GM06990 (cell line): ENCODE measurements around the gene SLC22A31.

ENCODE experiments used
- DNase-seq: peaks from one replicate; pipeline ENCODE4 v3.0.0-alpha.2; 2011; ENCODE audit not compliant: insufficient read length; ENCODE audit errors: extremely low read depth
- H3K27me3 ChIP-seq: replicated peaks from 2 replicates; pipeline ENCODE4 v1.6.0; 2011; ENCODE audit warnings: low read length; ENCODE audit not compliant: control insufficient read depth, insufficient read depth
- H3K36me3 ChIP-seq: 2 replicates; pipeline ENCODE4 v1.5.1; 2011; ENCODE audit warnings: low read length; ENCODE audit not compliant: control insufficient read depth, insufficient read depth
- H3K4me3 ChIP-seq: replicated peaks from 2 replicates; pipeline ENCODE4 v1.5.1; 2011; ENCODE audit warnings: low read depth, mild to moderate bottlenecking, control low read depth, low read length
- TF ChIP-seq, protein P1 (sequence below): IDR thresholded peaks from 2 replicates; pipeline ENCODE4 v1.5.1; 2011; ENCODE audit warnings: low read length, control low read depth, mild to moderate bottlenecking, inconsistent platforms; ENCODE audit not compliant: insufficient read depth, poor library complexity, severe bottlenecking

The SLC22A31 gene

DNA sequence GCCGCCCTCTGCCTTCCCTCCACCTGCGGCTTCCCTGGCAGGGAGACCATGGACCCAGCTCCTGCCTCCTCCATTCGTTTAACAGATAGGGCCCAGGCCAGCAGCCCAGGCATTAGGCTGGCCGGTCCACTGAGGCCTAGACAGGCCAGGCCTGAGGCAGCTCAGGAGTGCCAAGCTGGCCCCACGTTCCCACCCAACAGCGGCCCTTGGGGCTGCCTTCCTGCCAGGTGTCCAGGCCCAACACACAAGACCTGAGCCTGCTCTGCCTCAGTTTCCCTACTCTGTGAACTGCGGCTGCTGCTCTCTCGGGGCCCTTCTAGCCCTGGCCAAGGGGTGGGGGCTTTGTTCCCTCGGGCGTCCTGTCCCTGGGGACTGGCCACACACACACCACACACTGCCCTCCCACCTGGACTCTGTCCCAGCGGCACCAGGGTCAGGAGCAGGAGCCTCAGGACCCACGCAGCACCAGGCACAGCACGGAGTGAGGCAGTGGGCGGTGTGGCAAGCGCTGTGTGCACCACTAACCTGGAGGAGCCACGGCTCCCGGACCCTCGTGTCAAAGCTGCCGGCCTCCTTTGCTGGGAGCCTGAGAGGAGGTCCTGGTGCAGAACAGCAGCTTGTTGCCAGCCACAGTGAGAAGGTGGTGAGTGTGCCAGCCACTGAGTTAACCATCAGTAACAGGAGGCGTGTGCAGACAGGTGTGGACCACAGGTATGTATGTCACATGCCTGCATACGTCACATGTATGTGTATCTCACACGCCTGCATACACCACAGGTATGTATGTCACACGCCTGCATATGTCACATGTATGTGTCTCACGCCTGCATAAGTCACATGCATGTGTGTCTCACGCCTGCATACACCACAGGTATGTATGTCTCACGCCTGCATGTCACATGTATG lies 43.3 kb downstream of the SLC22A31 start:
- H3K27me3 ChIP-seq, result no peaks in the 10 kb centered on the region
- TF ChIP-seq, protein P1, sequence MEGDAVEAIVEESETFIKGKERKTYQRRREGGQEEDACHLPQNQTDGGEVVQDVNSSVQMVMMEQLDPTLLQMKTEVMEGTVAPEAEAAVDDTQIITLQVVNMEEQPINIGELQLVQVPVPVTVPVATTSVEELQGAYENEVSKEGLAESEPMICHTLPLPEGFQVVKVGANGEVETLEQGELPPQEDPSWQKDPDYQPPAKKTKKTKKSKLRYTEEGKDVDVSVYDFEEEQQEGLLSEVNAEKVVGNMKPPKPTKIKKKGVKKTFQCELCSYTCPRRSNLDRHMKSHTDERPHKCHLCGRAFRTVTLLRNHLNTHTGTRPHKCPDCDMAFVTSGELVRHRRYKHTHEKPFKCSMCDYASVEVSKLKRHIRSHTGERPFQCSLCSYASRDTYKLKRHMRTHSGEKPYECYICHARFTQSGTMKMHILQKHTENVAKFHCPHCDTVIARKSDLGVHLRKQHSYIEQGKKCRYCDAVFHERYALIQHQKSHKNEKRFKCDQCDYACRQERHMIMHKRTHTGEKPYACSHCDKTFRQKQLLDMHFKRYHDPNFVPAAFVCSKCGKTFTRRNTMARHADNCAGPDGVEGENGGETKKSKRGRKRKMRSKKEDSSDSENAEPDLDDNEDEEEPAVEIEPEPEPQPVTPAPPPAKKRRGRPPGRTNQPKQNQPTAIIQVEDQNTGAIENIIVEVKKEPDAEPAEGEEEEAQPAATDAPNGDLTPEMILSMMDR, result no peak

DNA sequence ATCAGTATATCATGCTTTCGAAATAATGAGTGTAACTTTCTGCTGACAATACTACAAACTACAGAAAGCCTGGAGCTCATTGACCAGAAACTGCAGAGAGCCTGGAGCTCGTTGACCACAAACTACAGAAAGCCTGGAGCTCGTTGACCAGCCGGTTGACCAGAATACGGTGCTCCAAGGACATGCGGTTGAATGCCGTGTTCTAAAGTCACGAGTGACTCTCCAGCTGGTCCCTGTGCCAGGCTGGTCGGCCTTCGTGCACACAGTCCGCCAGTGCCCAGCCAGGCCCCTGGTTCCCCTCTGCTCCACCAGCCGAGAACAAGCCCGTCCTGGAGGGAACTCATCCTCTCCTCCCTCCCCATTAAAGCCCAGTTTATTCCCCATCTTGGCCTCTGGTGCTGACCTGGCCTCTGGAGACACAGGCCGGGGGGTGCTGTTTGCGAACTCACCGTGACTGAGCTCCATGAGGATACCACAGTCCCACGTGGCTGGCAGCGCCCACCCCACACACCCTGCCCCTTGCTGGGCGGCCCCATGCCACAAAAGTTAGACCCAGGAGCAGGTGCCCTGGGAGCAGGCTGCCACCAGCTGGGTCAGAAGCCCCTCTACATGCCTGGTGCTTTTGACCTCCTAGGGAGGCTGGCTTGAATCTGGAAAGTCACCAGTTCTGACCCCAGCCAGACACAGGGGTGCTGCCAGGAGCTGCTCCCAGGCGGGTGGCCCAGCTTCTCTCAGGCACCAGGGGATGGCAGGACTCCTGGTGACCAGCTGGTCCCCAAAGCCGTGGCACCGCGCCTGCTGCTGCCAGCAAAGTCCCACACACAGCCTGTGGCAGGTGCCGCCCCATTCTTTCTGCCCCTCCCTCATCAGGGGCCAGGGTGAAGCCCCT lies 44.2 kb downstream of the SLC22A31 start:
- TF ChIP-seq, protein P1, result no peak
- no peaks in the 10 kb centered on the region for H3K27me3 ChIP-seq
- no peak overlapping the region for H3K4me3 ChIP-seq
- peaks cover 2% of the 10 kb centered on the region for H3K36me3 ChIP-seq
- DNase-seq, result no peak

More for the DNA sequence above, 43.3 kb downstream of the SLC22A31 start:
- DNase-seq, result no peak
- no peak overlapping the region for H3K4me3 ChIP-seq
- peaks cover under 1% of the 10 kb centered on the region for H3K36me3 ChIP-seq

DNA sequence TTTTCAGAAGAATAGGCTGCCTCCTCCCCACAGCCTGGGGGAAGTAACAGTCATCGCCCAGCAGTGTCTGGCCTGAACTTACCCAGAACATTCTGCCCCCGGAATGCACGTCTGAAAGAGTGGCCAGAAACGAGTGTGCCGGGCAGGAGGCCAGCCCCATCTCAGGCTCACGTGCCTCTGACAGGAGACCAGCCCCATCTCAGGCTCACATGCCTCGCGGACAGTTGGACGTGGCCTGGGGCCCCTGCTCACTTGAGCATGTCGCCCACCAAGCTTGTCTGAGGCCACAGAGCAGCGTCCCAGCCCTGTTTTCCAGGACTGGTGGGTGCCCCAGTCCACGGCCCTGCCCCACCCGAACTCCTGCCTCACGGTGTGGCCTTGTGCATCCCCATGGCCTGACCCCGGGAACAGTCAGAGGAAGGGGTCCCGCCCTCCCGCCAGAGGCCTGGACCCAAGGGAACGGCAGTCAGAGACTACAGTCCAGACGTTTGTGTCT lies 45.1 kb downstream of the SLC22A31 start:
- TF ChIP-seq, protein P1, result no peak
- no peaks in the 10 kb centered on the region for H3K27me3 ChIP-seq
- H3K4me3 ChIP-seq, result no peak overlapping the region
- peaks cover 5% of the 10 kb centered on the region for H3K36me3 ChIP-seq
- no peak for DNase-seq

DNA sequence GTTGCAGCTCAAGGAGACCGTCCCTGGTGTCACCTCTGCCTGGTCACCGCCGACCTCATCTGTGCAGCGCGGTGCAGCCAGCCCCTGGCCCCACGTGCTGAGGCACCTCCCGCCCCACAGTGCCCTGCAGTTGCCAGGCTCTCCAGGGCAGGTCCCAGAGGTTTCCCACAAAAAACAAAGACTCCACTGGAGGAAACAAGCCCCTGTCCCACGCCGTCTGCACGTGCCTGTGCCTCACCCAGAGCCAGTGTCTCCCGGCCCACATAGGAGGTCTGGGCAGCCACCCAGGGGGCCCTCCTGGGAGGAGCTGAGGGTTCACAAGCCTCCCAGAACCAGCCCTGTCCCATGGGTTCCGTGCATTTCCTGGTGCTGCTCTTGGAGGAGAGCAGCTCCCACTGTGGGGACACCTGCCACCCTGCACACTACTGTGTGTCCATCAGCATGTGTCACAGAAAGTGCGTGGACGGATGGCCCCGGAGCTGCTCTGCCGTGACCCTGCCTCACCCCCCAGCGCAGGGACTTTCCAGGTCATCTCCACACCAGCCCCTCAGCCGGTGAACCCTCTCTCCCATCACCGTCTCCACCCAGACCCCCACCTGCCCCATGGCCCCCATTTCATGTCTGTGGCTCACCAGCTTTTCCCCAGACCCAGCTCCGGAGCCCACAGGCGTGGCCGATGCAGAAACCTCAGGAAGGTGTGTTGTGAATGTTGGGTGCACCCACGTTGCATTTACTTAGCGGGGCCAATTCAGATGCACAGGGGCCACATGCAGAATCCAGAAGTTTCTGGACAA lies 45.8 kb downstream of the SLC22A31 start:
- TF ChIP-seq, protein P1, result no peak
- no peak overlapping the region for H3K4me3 ChIP-seq

DNA sequence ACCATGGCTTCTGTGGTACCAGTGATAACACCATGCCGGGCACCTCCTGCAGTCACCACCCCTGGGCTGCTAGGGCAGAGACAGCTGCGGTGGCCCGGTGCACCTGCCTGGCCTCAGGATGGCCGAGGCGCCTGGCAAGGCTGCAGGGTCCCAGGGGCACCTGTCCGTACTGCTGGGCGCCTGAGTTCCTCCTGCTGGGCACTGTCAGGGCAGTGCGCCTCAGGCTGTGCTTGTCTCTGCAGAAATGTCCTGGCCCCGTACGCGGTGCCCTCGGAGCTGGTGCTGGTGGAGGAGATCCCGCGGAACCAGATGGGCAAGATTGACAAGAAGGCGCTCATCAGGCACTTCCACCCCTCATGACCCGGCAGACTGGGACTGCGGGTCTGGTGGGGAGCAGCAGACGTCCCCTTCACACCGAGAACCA lies 46.5 kb downstream of the SLC22A31 start:
- TF ChIP-seq, protein P1, result no peak
- H3K36me3 ChIP-seq, result peaks cover 10% of the 10 kb centered on the region
- no peaks in the 10 kb centered on the region for H3K27me3 ChIP-seq
- no peak for DNase-seq
- no peak overlapping the region for H3K4me3 ChIP-seq

More for the DNA sequence above, 45.8 kb downstream of the SLC22A31 start:
- H3K27me3 ChIP-seq, result no peaks in the 10 kb centered on the region
- H3K36me3 ChIP-seq, result peaks cover 7% of the 10 kb centered on the region
- DNase-seq, result no peak
